ENCODE data around the gene SEC22A.

DNA sequence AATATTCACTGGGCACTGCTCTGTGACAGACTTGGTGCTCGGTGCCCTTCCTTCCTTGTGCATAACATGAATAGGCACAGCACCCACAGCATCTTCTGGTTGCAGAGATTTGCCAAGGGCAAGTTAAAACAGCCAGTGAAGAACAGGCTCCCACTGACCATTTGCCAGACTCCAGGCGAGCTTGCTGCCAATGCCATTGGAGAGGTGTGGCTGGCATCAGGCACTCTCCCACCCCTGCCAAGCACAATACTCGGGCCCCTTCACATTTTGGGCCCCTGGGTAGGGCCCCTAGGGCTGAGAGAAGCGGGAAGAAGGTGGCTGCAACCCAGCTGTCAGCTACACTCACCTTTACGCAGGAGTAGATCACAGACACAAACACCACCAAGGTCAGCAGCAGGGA is 112.1 kb downstream of the SEC22A start:
- TF ChIP-seq CTCF (IDR thresholded peaks at IDR 0.05) (no peak), POLR2A (IDR thresholded peaks at IDR 0.05) (no peak), EP300 (IDR thresholded peaks at IDR 0.05) (no peak)
